ENCODE data around the gene SLC36A3.

GRCh38 chr5:151283120-151283825 lies 20.3 kb downstream of the SLC36A3 start:
- TF ChIP-seq CTCF (IDR thresholded peaks at IDR 0.05) (no peak), POLR2AphosphoS5 (IDR thresholded peaks at IDR 0.05) (no peak)

Data from upper lobe of left lung (tissue), 4 donors.